ENCODE measurements around the gene FLII.
A peak's percentile ranks its signal among the peaks of the same experiment; 100 is the strongest.

Gene FLII

DNA sequence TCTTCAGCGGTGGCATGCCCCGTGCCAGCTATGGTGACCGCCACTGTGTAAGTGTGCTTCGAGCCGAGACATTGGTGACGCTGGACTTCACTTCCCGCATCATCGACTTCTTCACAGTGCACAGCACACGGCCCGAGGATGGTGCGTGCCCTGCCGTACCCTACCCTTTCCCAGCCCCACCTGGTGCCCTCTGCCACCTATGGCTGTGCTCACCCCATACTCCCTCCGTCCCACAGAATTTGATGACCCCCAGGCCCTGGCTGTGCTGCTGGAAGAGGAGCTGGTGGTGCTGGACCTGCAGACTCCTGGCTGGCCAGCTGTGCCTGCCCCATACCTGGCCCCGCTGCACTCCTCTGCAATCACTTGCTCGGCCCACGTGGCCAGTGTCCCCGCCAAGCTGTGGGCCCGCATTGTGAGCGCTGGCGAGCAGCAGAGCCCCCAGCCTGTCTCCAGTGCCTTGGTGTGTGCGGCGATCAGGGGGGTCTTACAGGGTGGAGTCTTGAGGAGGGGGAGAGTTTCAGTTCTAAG lies 23.6 kb downstream of the FLII start:
- POLR2A ChIA-PET, result no interaction called here
- H3K36me3 ChIP-seq (ENCODE audit: control insufficient read depth in 2 of 2, insufficient read depth in 1 of 2, low read length in 2 of 2), result peaks cover 0 to 81% of the 10 kb centered on the region in 2 experiments; a peak in 2 of 3 replicates
- no peak overlapping the region for H3K4me3 ChIP-seq (ENCODE audit: low read depth, low read length)
- no peak for TF ChIP-seq ZNF394 (tag by site-specific recombination; IDR thresholded peaks at IDR 0.05; ENCODE audit: borderline replicate concordance)
- TF ChIP-seq, protein P1, sequence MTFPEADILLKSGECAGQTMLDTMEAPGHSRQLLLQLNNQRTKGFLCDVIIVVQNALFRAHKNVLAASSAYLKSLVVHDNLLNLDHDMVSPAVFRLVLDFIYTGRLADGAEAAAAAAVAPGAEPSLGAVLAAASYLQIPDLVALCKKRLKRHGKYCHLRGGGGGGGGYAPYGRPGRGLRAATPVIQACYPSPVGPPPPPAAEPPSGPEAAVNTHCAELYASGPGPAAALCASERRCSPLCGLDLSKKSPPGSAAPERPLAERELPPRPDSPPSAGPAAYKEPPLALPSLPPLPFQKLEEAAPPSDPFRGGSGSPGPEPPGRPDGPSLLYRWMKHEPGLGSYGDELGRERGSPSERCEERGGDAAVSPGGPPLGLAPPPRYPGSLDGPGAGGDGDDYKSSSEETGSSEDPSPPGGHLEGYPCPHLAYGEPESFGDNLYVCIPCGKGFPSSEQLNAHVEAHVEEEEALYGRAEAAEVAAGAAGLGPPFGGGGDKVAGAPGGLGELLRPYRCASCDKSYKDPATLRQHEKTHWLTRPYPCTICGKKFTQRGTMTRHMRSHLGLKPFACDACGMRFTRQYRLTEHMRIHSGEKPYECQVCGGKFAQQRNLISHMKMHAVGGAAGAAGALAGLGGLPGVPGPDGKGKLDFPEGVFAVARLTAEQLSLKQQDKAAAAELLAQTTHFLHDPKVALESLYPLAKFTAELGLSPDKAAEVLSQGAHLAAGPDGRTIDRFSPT (tag by site-specific recombination; IDR thresholded peaks at IDR 0.05), result peak; percentile 26; the same call in 1 of the 2 replicates
- H3K27ac ChIP-seq (ENCODE audit: extremely low read depth, low read depth, low read length), result no peak overlapping the region
- no peaks in the 10 kb centered on the region for H3K4me1 ChIP-seq (ENCODE audit: control insufficient read depth, insufficient read depth, low read length)
- no peaks in the 10 kb centered on the region for H3K9me3 ChIP-seq (ENCODE audit: control insufficient read depth, insufficient read depth, low read depth, low read length)
- CTCF ChIA-PET, result no interaction called here

- Histone ChIP-seq H3K9me3 (ENCODE audit: control insufficient read depth, insufficient read depth, low read depth, low read length) (no peaks in the 10 kb centered on the region), H3K4me3 (ENCODE audit: low read depth, low read length) (no peak overlapping the region), H3K27ac (ENCODE audit: extremely low read depth, low read depth, low read length) (no peak overlapping the region), H3K36me3 (ENCODE audit: control insufficient read depth in 2 of 2, insufficient read depth in 1 of 2, low read length in 2 of 2) (peaks cover 0 to 79% of the 10 kb centered on the region in 2 experiments; a peak in 2 of 3 replicates), H3K4me1 (ENCODE audit: control insufficient read depth, insufficient read depth, low read length) (no peaks in the 10 kb centered on the region)
- TF ChIP-seq EGR2 (tag by site-specific recombination; IDR thresholded peaks at IDR 0.05; ENCODE audit: low read depth) (peak; percentile 24; the same call in 1 of the 2 replicates), ZNF48 (tag by site-specific recombination; IDR thresholded peaks at IDR 0.05) (no peak), ZNF610 (tag by site-specific recombination; IDR thresholded peaks at IDR 0.05; ENCODE audit: borderline replicate concordance) (no peak), ZNF37A (tag by site-specific recombination; IDR thresholded peaks at IDR 0.05) (no peak), ZBTB20 (tag by site-specific recombination; IDR thresholded peaks at IDR 0.05) (no peak), ZNF114 (tag by site-specific recombination; IDR thresholded peaks at IDR 0.05) (no peak), TCF7L2 (IDR thresholded peaks at IDR 0.05; ENCODE audit: borderline replicate concordance, low read depth, low read length) (no peak), ZNF221 (tag by site-specific recombination; IDR thresholded peaks at IDR 0.05; ENCODE audit: borderline replicate concordance) (no peak), ZNF529 (tag by site-specific recombination; IDR thresholded peaks at IDR 0.05; ENCODE audit: insufficient replicate concordance) (no peak)
- ChIA-PET POLR2A (interaction anchor here (0.6 kb wide), 1 partner anchor 10 kb away, joined by 5 read pairs; no protein-coding TSS in a partner anchor), CTCF (no interaction called here)
Observed at GRCh38 chr17:18233803-18234518, 24.6 kb downstream of the FLII start.

DNA sequence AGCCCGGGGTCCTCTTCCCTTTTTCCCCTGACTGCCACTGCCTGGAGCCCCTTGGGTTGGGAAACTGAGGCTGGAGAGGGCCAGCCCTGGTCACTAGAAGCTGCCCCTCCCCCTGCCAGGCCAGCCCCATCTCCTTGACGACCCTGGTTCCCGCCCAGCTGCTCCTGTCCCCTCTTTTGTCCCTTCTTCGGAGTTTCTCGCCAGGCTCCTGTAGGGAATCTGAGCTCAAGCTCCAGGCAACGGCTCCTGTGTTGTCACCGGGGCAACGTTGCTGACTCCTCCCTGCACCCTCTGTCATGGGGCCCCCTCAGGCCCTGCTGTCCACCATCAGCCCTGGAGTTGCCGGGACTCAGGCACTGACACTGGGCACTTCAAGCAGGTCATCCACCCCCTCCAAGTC lies 27.4 kb downstream of the FLII start:
- TF ChIP-seq ZNF146 (tag by site-specific recombination; IDR thresholded peaks at IDR 0.05) (no peak), ZBTB8A (tag by site-specific recombination; IDR thresholded peaks at IDR 0.05) (0 out of 2 replicates have a peak, but pooled peaks have one; percentile 25), TSHZ1 (tag by site-specific recombination; IDR thresholded peaks at IDR 0.05; ENCODE audit: borderline replicate concordance) (no peak), ZNF677 (tag by site-specific recombination; IDR thresholded peaks at IDR 0.05) (no peak)
- CTCF ChIA-PET, result interaction anchor here (0.6 kb wide), 1 partner anchor 77 kb away, joined by 3 read pairs; no protein-coding TSS in a partner anchor
- POLR2A ChIA-PET, result no interaction called here

More for the DNA sequence above, 27.4 kb downstream of the FLII start:
- Histone ChIP-seq H3K36me3 (ENCODE audit: control insufficient read depth in 2 of 2, insufficient read depth in 1 of 2, low read length in 2 of 2) (peaks cover 0 to 52% of the 10 kb centered on the region in 2 experiments; a peak in 2 of 3 replicates), H3K9me3 (ENCODE audit: control insufficient read depth, insufficient read depth, low read depth, low read length) (no peaks in the 10 kb centered on the region), H3K4me1 (ENCODE audit: control insufficient read depth, insufficient read depth, low read length) (peaks cover 4% of the 10 kb centered on the region; the same call in 1 of the 2 replicates), H3K27ac (ENCODE audit: extremely low read depth, low read depth, low read length) (no peak overlapping the region), H3K4me3 (ENCODE audit: low read depth, low read length) (no peak overlapping the region)

Data from HEK293 (cell line).